GM23338 (cell line): ENCODE measurements around the gene PINK1. TPM values are rescaled to one million over a fixed set of nuclear protein-coding genes. Genes with fewer than 3 reads are reported as not detected.

Experiments
- ATAC-seq: fragments of 200-7000 bp; cut with Tn5 transposase; 3 replicates; pipeline ENCODE4 v1.9.1; 2020
- DNase-seq: peaks from one replicate; pipeline ENCODE4 v3.0.0-alpha.2; 2015; ENCODE audit warnings: low spot score
- H2AFZ ChIP-seq: fragments of 200-600 bp; sonication (generic); 2 replicates; pipeline ENCODE4 v1.8.0; 2016; ENCODE audit warnings: antibody characterized with exemption, mild to moderate bottlenecking, moderate library complexity
- H3F3A ChIP-seq: fragments of 200-600 bp; sonication (generic); replicated peaks from 2 replicates; pipeline ENCODE4 v1.8.0; 2017; ENCODE audit warnings: antibody characterized with exemption, mixed run types, low read depth
- H3K27ac ChIP-seq: fragments of 200-600 bp; sonication (generic); 2 replicates; pipeline ENCODE4 v1.6.1; 2016; ENCODE audit warnings: low read depth
- H3K27me3 ChIP-seq: fragments of 200-600 bp; sonication (generic); 2 replicates; pipeline ENCODE4 v1.8.0; 2016; ENCODE audit warnings: mild to moderate bottlenecking, mixed run types, moderate library complexity; ENCODE audit not compliant: insufficient read depth
- H3K36me3 ChIP-seq: fragments of 200-600 bp; sonication (generic); 2 replicates; pipeline ENCODE4 v1.8.0; 2016; ENCODE audit warnings: mild to moderate bottlenecking; ENCODE audit not compliant: insufficient read depth
- H3K4me1 ChIP-seq: fragments of 200-600 bp; sonication (generic); 2 replicates; pipeline ENCODE4 v1.8.0; 2016; ENCODE audit warnings: mild to moderate bottlenecking, moderate library complexity; ENCODE audit not compliant: insufficient read depth
- H3K4me2 ChIP-seq: fragments of 200-600 bp; sonication (generic); 2 replicates; pipeline ENCODE4 v1.7.1; 2017; ENCODE audit warnings: mixed run types
- H3K4me3 ChIP-seq: fragments of 200-600 bp; sonication (generic); 2 replicates; pipeline ENCODE4 v1.6.1; 2016; ENCODE audit warnings: mixed run types
- H3K79me2 ChIP-seq: fragments of 200-600 bp; sonication (generic); replicated peaks from 2 replicates; pipeline ENCODE4 v1.8.0; 2017; ENCODE audit warnings: mild to moderate bottlenecking; ENCODE audit not compliant: insufficient read depth
- H3K9me2 ChIP-seq: fragments of 200-600 bp; sonication (generic); 2 replicates; pipeline ENCODE4 v1.8.0; 2017; ENCODE audit not compliant: insufficient read depth
- H4K20me1 ChIP-seq: fragments of 200-600 bp; sonication (generic); replicated peaks from 2 replicates; pipeline ENCODE4 v1.8.0; 2017; ENCODE audit warnings: mild to moderate bottlenecking; ENCODE audit not compliant: insufficient read depth
- H3K27ac Mint-ChIP-seq: 2 replicates; pipeline ENCODE4 v1.8.0; 2020; ENCODE audit warnings: inconsistent platforms, mild to moderate bottlenecking, moderate library complexity, mixed read lengths
- H3K27me3 Mint-ChIP-seq: 3 replicates; pipeline ENCODE4 v1.8.0; 2022; ENCODE audit warnings: low read depth, mild to moderate bottlenecking, moderate library complexity, mixed read lengths, inconsistent platforms; ENCODE audit not compliant: insufficient read depth, poor library complexity
- H3K36me3 Mint-ChIP-seq: 3 replicates; pipeline ENCODE4 v1.8.0; 2021; ENCODE audit warnings: low read depth, mild to moderate bottlenecking, inconsistent platforms, moderate library complexity, mixed read lengths
- H3K4me1 Mint-ChIP-seq: 3 replicates; pipeline ENCODE4 v1.8.0; 2020; ENCODE audit warnings: mild to moderate bottlenecking, inconsistent platforms, mixed read lengths
- H3K4me3 Mint-ChIP-seq: 3 replicates; pipeline ENCODE4 v1.8.0; 2021; ENCODE audit warnings: moderate library complexity, mild to moderate bottlenecking, inconsistent platforms, mixed read lengths
- H3K9me3 Mint-ChIP-seq: 3 replicates; pipeline ENCODE4 v1.8.0; 2020; ENCODE audit warnings: moderate library complexity, mild to moderate bottlenecking, inconsistent platforms, mixed read lengths
- EZH2phosphoT487 ChIP-seq: fragments of 200-600 bp; sonication (generic); IDR thresholded peaks from one replicate; pipeline ENCODE4 v1.8.1; 2018; ENCODE audit warnings: antibody characterized with exemption; ENCODE audit not compliant: unreplicated experiment
- JUNB ChIP-seq: IDR thresholded peaks from one replicate; pipeline ENCODE4 v1.6.1; 2016; ENCODE audit warnings: antibody characterized with exemption; ENCODE audit not compliant: unreplicated experiment
- NANOG ChIP-seq: IDR thresholded peaks from 2 replicates; pipeline ENCODE4 v1.6.1; 2016; ENCODE audit warnings: antibody characterized with exemption, borderline replicate concordance
- POLR2AphosphoS5 ChIP-seq: IDR thresholded peaks from 2 replicates; pipeline ENCODE4 v1.6.1; 2016; ENCODE audit warnings: antibody characterized with exemption, low read depth
- STAT1 ChIP-seq: IDR thresholded peaks from one replicate; pipeline ENCODE4 v1.6.1; 2016; ENCODE audit warnings: antibody characterized with exemption; ENCODE audit not compliant: unreplicated experiment
- ZNF114 ChIP-seq: fragments of 250-450 bp; sonication (Bioruptor Pico); IDR thresholded peaks from 2 replicates; pipeline ENCODE4 v1.5.0; 2020; ENCODE audit warnings: mild to moderate bottlenecking, moderate library complexity
- ZNF331 ChIP-seq: fragments of 250-450 bp; sonication (Bioruptor Pico); IDR thresholded peaks from 2 replicates; pipeline ENCODE4 v1.5.0; 2020; ENCODE audit warnings: low read depth, mild to moderate bottlenecking, moderate library complexity
- polyA plus RNA-seq: library from polyadenylated mRNA; unstranded; fragments of >200 nt; fragmentation: Nextera tagmentation; extraction: Ambion mirVana; gene quantifications from 2 replicates; pipeline ENCODE4 v1.2.1, GENCODE V29; 2016
- total RNA-seq: library from RNA; depleted of rRNA; stranded (reverse); fragments of >200 nt; shearing (Covaris generic); gene quantifications from 2 replicates; pipeline ENCODE4 v1.2.3, GENCODE V29; 2014
- TF ChIP-seq, protein P1 (sequence below): fragments of 250-450 bp; sonication (Bioruptor Pico); IDR thresholded peaks from 2 replicates; pipeline ENCODE4 v1.5.0; 2020; ENCODE audit warnings: mild to moderate bottlenecking, moderate library complexity
- TF ChIP-seq, protein P2 (sequence below): IDR thresholded peaks from 2 replicates; pipeline ENCODE4 v1.6.1; 2016; ENCODE audit warnings: antibody characterized with exemption

PINK1 gene
- total and polyA plus RNA-seq, 2 experiments from 2014 or later: 20.8 to 42.7 TPM

DNA sequence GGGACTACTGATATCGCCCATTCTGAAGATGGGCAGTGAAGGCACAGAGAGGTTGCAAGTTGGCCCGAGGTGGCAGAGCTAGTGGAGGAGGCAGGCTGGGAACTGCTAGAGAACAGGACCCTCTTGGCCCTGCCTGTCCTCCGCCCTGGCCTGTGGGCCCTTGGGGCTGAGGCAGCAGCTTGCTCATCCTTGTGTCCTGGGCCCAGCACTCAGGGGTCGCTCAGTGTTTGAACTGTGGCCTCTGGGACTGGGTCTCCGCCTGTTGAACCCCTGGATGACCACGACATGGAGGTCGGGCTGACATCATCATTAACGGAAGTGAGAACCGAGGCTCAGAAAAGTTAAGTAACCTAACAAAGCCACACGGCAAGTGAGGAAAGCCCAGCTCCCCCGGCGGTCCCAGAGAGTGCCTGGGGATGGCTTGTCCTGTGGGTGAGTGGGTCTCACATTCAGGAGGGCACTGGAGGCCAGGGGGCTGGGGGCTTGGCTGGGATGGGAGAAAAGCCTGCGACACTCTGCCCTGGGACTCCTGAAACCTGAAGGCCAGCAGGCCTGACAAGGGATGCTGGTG lies 50.9 kb downstream of the PINK1 start (continued):
- TF ChIP-seq, protein P1, sequence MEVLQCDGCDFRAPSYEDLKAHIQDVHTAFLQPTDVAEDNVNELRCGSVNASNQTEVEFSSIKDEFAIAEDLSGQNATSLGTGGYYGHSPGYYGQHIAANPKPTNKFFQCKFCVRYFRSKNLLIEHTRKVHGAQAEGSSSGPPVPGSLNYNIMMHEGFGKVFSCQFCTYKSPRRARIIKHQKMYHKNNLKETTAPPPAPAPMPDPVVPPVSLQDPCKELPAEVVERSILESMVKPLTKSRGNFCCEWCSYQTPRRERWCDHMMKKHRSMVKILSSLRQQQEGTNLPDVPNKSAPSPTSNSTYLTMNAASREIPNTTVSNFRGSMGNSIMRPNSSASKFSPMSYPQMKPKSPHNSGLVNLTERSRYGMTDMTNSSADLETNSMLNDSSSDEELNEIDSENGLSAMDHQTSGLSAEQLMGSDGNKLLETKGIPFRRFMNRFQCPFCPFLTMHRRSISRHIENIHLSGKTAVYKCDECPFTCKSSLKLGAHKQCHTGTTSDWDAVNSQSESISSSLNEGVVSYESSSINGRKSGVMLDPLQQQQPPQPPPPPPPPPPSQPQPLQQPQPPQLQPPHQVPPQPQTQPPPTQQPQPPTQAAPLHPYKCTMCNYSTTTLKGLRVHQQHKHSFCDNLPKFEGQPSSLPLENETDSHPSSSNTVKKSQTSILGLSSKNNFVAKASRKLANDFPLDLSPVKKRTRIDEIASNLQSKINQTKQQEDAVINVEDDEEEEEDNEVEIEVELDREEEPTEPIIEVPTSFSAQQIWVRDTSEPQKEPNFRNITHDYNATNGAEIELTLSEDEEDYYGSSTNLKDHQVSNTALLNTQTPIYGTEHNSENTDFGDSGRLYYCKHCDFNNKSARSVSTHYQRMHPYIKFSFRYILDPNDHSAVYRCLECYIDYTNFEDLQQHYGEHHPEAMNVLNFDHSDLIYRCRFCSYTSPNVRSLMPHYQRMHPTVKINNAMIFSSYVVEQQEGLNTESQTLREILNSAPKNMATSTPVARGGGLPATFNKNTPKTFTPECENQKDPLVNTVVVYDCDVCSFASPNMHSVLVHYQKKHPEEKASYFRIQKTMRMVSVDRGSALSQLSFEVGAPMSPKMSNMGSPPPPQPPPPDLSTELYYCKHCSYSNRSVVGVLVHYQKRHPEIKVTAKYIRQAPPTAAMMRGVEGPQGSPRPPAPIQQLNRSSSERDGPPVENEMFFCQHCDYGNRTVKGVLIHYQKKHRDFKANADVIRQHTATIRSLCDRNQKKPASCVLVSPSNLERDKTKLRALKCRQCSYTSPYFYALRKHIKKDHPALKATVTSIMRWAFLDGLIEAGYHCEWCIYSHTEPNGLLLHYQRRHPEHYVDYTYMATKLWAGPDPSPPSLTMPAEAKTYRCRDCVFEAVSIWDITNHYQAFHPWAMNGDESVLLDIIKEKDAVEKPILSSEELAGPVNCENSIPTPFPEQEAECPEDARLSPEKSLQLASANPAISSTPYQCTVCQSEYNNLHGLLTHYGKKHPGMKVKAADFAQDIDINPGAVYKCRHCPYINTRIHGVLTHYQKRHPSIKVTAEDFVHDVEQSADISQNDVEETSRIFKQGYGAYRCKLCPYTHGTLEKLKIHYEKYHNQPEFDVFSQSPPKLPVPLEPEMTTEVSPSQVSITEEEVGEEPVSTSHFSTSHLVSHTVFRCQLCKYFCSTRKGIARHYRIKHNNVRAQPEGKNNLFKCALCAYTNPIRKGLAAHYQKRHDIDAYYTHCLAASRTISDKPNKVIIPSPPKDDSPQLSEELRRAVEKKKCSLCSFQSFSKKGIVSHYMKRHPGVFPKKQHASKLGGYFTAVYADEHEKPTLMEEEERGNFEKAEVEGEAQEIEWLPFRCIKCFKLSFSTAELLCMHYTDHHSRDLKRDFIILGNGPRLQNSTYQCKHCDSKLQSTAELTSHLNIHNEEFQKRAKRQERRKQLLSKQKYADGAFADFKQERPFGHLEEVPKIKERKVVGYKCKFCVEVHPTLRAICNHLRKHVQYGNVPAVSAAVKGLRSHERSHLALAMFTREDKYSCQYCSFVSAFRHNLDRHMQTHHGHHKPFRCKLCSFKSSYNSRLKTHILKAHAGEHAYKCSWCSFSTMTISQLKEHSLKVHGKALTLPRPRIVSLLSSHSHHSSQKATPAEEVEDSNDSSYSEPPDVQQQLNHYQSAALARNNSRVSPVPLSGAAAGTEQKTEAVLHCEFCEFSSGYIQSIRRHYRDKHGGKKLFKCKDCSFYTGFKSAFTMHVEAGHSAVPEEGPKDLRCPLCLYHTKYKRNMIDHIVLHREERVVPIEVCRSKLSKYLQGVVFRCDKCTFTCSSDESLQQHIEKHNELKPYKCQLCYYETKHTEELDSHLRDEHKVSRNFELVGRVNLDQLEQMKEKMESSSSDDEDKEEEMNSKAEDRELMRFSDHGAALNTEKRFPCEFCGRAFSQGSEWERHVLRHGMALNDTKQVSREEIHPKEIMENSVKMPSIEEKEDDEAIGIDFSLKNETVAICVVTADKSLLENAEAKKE (CRISPR knock-in tag): no peak
- TF ChIP-seq ZNF331 (CRISPR knock-in tag) (no peak), STAT1 (no peak), ZNF114 (no peak)
- TF ChIP-seq, protein P2, sequence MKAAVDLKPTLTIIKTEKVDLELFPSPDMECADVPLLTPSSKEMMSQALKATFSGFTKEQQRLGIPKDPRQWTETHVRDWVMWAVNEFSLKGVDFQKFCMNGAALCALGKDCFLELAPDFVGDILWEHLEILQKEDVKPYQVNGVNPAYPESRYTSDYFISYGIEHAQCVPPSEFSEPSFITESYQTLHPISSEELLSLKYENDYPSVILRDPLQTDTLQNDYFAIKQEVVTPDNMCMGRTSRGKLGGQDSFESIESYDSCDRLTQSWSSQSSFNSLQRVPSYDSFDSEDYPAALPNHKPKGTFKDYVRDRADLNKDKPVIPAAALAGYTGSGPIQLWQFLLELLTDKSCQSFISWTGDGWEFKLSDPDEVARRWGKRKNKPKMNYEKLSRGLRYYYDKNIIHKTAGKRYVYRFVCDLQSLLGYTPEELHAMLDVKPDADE: no peak

DNA sequence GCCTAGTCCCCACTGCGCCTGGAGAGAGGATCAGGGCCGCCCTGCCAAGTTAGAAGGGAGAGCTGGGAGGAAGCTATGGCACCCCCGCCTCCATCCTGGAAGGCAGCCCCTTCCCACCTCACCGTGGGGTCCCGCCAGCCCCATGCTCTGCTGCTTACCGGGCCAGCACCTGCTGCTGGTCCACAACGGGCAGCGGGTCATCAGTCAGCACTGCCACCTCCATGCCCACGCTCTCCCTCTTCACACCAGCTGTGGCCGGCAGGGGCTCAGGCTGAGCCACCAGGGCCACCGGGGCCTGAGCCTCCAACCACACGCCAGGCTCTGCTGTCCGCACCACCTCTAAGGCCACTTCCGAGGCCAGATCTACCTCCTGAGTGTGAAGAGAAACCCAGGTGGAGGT lies 51.4 kb downstream of the PINK1 start:
- H3K27me3 ChIP-seq: no peaks in the 10 kb centered on the region
- Mint-ChIP-seq H3K36me3 (peaks cover 19% of the 10 kb centered on the region), H3K4me3 (no peak overlapping the region), H3K4me1 (peaks cover 4% of the 10 kb centered on the region; the same call in 2 of the 3 replicates), H3K9me3 (peaks cover 2% of the 10 kb centered on the region; the same call in 1 of the 3 replicates), H3K27ac (no peak overlapping the region; the same call in 1 of the 2 replicates), H3K27me3 (peaks cover 6% of the 10 kb centered on the region)
- no peak overlapping the region for H3K4me2 ChIP-seq
- no peak overlapping the region for H3K4me3 ChIP-seq
- no peak overlapping the region for H2AFZ ChIP-seq
- no peak overlapping the region for H3K27ac ChIP-seq
- no peaks in the 10 kb centered on the region for H3K9me2 ChIP-seq
- no peaks in the 10 kb centered on the region for H3K4me1 ChIP-seq
- ATAC-seq: no peak
- no peak for DNase-seq
- no peaks in the 10 kb centered on the region for H3F3A ChIP-seq
- H3K36me3 ChIP-seq: no peaks in the 10 kb centered on the region
- no peaks in the 10 kb centered on the region for H4K20me1 ChIP-seq
- H3K79me2 ChIP-seq: no peaks in the 10 kb centered on the region
- TF ChIP-seq NANOG (no peak), JUNB (no peak), ZNF114 (no peak), POLR2AphosphoS5 (no peak), EZH2phosphoT487 (no peak), STAT1 (no peak)
- TF ChIP-seq, protein P1 (CRISPR knock-in tag): no peak
